HL-60 (cell line): ENCODE results near the gene POLR1A.
A peak's percentile ranks its signal among the peaks of the same experiment; 100 is the strongest.

ENCODE experiments used
- DNase-seq, 2 experiments: peaks; one replicate each; pipeline ENCODE4 v3.0.0-alpha.2; 2010 to 2020; ENCODE audit warnings: low read depth in 1 of 2, low spot score in 1 of 2
- H3K27ac ChIP-seq: fragments of 250-450 bp; sonication (Bioruptor Pico); replicated peaks from 2 replicates; pipeline ENCODE4 v1.5.1; 2020; ENCODE audit warnings: mild to moderate bottlenecking, moderate library complexity
- H3K27me3 ChIP-seq: fragments of 250-450 bp; sonication (Bioruptor Pico); 2 replicates; pipeline ENCODE4 v1.5.1; 2021; ENCODE audit warnings: mild to moderate bottlenecking, moderate library complexity; ENCODE audit not compliant: insufficient read depth, poor library complexity, severe bottlenecking
- H3K4me3 ChIP-seq: replicated peaks from 2 replicates; pipeline ENCODE4 v1.5.1; 2011; ENCODE audit warnings: mild to moderate bottlenecking, control low read depth, low read length; ENCODE audit not compliant: insufficient read depth
- GABPA ChIP-seq: IDR thresholded peaks from 2 replicates; pipeline ENCODE4 v1.6.1; 2012; ENCODE audit warnings: low read depth
- POLR2AphosphoS5 ChIP-seq: IDR thresholded peaks from 2 replicates; pipeline ENCODE4 v1.6.1; 2012; ENCODE audit warnings: low read depth
- SPI1 ChIP-seq: IDR thresholded peaks from 2 replicates; pipeline ENCODE4 v1.6.1; 2012; ENCODE audit warnings: low read depth, mild to moderate bottlenecking, borderline replicate concordance
- TF ChIP-seq, protein P1 (sequence below): IDR thresholded peaks from one replicate; pipeline ENCODE4 v1.5.1; 2011; ENCODE audit warnings: low read length, control low read depth, inconsistent platforms; ENCODE audit not compliant: insufficient read depth
- TF ChIP-seq, protein P2 (sequence below): IDR thresholded peaks from 2 replicates; pipeline ENCODE4 v1.6.1; 2012; ENCODE audit warnings: low read depth; ENCODE audit not compliant: insufficient replicate concordance

POLR1A gene

DNA sequence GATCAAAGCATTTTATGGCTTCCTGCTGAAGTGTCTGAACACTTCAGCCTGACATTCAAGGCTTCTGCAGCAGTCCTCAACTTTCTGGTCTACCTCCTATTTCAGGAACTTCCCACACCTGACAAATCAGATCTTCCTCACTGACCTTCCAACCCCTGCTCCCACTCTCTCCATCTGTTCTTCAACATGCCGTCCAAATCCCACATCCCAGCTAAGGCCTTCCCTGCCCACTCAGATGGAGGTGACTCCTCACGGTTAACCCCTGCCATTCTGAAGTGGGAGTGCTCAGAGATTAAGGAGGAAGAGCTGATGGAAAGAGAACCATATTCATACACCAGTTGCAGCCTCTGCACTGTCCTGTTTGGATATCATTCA, 104.8 kb downstream of the POLR1A start:
- Histone ChIP-seq H3K4me3 (no peak overlapping the region), H3K27me3 (no peaks in the 10 kb centered on the region), H3K27ac (peak overlapping the region; percentile 80)
- DNase-seq = no peak
- TF ChIP-seq, protein P1, sequence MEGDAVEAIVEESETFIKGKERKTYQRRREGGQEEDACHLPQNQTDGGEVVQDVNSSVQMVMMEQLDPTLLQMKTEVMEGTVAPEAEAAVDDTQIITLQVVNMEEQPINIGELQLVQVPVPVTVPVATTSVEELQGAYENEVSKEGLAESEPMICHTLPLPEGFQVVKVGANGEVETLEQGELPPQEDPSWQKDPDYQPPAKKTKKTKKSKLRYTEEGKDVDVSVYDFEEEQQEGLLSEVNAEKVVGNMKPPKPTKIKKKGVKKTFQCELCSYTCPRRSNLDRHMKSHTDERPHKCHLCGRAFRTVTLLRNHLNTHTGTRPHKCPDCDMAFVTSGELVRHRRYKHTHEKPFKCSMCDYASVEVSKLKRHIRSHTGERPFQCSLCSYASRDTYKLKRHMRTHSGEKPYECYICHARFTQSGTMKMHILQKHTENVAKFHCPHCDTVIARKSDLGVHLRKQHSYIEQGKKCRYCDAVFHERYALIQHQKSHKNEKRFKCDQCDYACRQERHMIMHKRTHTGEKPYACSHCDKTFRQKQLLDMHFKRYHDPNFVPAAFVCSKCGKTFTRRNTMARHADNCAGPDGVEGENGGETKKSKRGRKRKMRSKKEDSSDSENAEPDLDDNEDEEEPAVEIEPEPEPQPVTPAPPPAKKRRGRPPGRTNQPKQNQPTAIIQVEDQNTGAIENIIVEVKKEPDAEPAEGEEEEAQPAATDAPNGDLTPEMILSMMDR = no peak
- TF ChIP-seq SPI1 (no peak), POLR2AphosphoS5 (no peak), GABPA (no peak)
- TF ChIP-seq, protein P2, sequence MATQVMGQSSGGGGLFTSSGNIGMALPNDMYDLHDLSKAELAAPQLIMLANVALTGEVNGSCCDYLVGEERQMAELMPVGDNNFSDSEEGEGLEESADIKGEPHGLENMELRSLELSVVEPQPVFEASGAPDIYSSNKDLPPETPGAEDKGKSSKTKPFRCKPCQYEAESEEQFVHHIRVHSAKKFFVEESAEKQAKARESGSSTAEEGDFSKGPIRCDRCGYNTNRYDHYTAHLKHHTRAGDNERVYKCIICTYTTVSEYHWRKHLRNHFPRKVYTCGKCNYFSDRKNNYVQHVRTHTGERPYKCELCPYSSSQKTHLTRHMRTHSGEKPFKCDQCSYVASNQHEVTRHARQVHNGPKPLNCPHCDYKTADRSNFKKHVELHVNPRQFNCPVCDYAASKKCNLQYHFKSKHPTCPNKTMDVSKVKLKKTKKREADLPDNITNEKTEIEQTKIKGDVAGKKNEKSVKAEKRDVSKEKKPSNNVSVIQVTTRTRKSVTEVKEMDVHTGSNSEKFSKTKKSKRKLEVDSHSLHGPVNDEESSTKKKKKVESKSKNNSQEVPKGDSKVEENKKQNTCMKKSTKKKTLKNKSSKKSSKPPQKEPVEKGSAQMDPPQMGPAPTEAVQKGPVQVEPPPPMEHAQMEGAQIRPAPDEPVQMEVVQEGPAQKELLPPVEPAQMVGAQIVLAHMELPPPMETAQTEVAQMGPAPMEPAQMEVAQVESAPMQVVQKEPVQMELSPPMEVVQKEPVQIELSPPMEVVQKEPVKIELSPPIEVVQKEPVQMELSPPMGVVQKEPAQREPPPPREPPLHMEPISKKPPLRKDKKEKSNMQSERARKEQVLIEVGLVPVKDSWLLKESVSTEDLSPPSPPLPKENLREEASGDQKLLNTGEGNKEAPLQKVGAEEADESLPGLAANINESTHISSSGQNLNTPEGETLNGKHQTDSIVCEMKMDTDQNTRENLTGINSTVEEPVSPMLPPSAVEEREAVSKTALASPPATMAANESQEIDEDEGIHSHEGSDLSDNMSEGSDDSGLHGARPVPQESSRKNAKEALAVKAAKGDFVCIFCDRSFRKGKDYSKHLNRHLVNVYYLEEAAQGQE = no peak

DNA sequence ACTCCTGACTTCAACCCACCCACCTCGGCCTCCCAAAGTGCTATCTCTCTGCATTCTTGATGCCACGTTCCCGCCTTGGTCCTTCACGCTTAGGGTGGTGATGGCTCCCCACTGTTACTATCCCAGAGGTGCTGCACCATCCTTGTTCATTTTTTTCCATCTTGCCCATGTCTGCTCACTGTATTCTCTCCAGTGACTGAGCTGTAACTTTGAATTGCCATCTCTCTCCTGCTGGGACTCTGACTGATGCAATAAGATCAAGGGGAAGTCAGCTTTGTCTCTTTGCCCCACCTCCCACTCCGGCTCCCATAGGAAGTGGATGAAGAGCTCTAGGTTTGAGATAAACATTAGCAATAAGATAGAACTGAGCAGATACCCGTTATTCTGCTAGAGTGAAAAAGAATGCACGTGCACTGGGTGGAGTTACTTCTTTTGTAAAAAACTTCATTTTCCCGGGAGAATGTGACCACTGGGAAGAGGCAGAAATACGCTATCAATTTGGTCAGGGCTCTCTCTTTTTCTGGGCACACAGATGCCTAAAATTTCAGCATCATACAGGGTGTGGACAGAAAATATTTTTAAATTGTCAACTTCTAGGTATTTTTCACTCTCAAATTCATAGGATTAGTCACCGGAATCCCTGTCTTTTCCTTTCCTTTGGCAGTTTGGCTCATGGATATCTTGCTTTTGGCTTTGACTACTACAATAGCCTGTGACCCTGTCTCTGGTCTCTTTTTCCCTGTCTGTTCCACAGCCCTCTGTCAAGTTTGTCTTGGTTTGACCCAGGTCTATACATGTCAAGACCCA, 105.4 kb downstream of the POLR1A start:
- Histone ChIP-seq H3K27ac (peak overlapping the region; percentile 80), H3K27me3 (no peaks in the 10 kb centered on the region), H3K4me3 (no peak overlapping the region)
- TF ChIP-seq, protein P1 = no peak
- TF ChIP-seq GABPA = no peak
- peak; percentile 81; the same call in 1 of the 2 replicates for TF ChIP-seq SPI1
- TF ChIP-seq POLR2AphosphoS5 = 0 out of 2 replicates have a peak, but pooled peaks have one; percentile 27
- TF ChIP-seq, protein P2 = no peak
- peak; percentile 51 to 74 for DNase-seq

DNA sequence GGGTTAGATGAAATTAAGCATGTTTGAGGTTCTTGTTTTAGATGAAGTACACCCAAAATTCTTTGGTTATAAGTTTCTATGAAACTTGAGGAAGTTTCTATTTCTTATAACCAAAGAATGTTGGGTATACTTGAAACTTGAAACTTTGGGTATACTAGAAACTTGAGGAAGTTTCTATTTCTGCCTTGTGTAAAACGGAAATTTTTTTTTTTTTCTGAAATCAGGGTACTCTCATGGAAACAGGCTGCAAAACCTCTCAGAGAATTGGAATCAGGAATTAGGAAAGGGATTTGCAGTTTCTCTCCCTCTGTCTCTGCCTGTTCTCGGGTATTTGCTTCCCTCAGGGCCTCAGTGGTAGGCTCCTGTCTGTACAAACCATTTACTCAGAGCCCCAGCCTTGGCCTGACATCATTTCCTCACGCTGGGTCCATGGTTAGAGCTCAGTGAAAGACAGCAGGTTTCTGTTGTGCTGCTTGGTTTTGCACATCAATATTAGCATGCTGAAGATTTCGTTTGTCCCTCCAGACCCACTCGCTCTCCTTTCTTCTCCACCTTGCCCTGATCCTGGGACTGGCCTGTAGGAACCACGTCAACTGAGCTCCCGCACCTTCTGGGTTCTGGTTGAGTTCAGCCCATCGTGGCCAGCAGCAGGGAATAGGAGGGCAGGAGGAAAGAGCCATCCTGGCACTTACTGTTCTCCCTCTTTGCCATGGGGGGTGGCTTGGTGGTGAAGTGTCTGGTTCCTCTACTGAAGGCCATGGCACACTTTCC, 106.4 kb downstream of the POLR1A start:
- Histone ChIP-seq H3K4me3 (no peak overlapping the region), H3K27me3 (no peaks in the 10 kb centered on the region), H3K27ac (peak overlapping the region; percentile 80)
- peak in 1 of 2 experiments; percentile 59 for DNase-seq
- TF ChIP-seq GABPA = no peak; the same call in 1 of the 2 replicates
- no peak for TF ChIP-seq POLR2AphosphoS5
- TF ChIP-seq, protein P1 = no peak
- no peak for TF ChIP-seq SPI1
- TF ChIP-seq, protein P2 = no peak
